DOHH2 (cell line): Measurements from ENCODE around the gene NT5C3A.

Experiments
- CTCF ChIP-seq: fragments of 200-600 bp; sonication (generic); IDR thresholded peaks from one replicate; pipeline ENCODE4 v1.5.1; 2014; ENCODE audit warnings: antibody characterized with exemption, mild to moderate bottlenecking, low read depth, low read length; ENCODE audit not compliant: poor library complexity, severe bottlenecking
- EZH2phosphoT487 ChIP-seq: fragments of 200-600 bp; sonication (generic); IDR thresholded peaks from 2 replicates; pipeline ENCODE4 v1.6.1; 2017; ENCODE audit warnings: borderline replicate concordance, mild to moderate bottlenecking, antibody characterized with exemption, low read length, moderate library complexity, mixed read lengths

DNA sequence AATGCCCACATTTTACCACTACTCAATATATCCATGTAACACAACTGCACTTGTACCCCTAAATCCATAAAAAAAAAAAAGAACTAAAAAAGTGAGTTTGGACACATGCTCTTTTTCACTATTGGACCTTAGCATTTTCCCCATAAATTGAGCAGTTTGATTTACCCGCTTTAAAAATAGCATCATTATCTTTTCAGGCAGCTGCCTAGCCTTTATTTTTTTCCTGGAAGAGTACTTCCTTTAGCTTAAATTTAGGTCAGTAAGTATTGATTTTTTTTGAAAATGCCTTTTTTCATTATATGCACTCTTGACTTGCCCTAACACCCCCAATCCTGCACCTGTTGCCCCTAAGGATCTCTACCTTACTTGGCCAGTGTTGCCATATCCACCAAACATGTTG is 5.3 kb upstream of the NT5C3A start:
- TF ChIP-seq CTCF (no peak), EZH2phosphoT487 (no peak)
